Measurements from ENCODE around the gene LGR4. TPM values are rescaled to one million over a fixed set of nuclear protein-coding genes. Genes with fewer than 3 reads are reported as not detected.

Gene LGR4
- total and polyA plus RNA-seq, 2 of the 13 experiments (the other 11 are each of a cell fraction or from before 2014, with no cell fraction given): 42.1 to 68.7 TPM

DNA sequence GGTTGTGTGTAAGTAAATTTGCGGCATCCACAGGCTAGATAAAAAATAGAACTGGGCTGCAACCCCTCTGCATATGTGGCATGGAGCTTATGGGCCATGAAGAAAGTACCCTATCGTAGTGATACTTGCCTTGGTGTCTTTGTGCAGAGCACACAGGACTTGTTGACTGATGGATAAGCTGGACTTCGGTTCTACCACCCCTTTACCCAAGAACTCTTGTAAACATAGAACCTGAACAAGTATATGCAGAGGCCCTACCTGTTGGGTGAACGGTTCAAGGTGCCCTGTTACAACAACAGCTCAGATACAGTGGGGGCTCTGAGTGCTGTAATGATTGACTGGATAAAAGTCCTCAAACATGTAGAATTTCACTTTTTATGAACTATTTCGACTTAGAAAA lies 3.0 kb upstream of the LGR4 start (continued):
- TF ChIP-seq, protein P1, sequence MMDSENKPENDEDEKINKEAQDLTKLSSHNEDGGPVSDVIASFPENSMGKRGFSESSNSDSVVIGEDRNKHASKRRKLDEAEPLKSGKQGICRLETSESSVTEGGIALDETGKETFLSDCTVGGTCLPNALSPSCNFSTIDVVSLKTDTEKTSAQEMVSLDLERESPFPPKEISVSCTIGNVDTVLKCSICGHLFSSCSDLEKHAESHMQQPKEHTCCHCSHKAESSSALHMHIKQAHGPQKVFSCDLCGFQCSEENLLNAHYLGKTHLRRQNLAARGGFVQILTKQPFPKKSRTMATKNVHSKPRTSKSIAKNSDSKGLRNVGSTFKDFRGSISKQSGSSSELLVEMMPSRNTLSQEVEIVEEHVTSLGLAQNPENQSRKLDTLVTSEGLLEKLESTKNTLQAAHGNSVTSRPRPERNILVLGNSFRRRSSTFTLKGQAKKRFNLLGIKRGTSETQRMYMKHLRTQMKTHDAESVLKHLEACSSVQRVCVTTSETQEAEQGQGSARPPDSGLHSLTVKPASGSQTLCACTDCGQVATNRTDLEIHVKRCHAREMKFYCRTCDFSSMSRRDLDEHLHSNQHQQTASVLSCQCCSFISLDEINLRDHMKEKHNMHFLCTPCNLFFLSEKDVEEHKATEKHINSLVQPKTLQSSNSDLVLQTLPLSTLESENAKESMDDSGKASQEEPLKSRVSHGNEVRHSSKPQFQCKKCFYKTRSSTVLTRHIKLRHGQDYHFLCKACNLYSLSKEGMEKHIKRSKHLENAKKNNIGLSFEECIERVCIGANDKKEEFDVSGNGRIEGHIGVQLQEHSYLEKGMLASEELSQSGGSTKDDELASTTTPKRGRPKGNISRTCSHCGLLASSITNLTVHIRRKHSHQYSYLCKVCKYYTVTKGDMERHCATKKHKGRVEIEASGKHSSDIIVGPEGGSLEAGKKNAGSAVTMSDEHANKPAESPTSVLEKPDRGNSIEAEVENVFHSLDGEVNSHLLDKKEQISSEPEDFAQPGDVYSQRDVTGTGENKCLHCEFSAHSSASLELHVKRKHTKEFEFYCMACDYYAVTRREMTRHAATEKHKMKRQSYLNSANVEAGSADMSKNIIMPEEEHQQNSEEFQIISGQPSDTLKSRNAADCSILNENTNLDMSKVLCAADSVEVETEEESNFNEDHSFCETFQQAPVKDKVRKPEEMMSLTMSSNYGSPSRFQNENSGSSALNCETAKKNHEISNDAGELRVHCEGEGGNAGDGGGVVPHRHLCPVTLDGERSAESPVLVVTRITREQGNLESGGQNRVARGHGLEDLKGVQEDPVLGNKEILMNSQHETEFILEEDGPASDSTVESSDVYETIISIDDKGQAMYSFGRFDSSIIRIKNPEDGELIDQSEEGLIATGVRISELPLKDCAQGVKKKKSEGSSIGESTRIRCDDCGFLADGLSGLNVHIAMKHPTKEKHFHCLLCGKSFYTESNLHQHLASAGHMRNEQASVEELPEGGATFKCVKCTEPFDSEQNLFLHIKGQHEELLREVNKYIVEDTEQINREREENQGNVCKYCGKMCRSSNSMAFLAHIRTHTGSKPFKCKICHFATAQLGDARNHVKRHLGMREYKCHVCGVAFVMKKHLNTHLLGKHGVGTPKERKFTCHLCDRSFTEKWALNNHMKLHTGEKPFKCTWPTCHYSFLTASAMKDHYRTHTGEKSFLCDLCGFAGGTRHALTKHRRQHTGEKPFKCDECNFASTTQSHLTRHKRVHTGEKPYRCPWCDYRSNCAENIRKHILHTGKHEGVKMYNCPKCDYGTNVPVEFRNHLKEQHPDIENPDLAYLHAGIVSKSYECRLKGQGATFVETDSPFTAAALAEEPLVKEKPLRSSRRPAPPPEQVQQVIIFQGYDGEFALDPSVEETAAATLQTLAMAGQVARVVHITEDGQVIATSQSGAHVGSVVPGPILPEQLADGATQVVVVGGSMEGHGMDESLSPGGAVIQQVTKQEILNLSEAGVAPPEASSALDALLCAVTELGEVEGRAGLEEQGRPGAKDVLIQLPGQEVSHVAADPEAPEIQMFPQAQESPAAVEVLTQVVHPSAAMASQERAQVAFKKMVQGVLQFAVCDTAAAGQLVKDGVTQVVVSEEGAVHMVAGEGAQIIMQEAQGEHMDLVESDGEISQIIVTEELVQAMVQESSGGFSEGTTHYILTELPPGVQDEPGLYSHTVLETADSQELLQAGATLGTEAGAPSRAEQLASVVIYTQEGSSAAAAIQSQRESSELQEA (CRISPR knock-in tag; IDR thresholded peaks at IDR 0.05; ENCODE audit: not compliant biosample characterization): no peak
- TF ChIP-seq ZBTB7B (CRISPR knock-in tag; IDR thresholded peaks at IDR 0.05): peak; percentile 91
- TF ChIP-seq, protein P2, sequence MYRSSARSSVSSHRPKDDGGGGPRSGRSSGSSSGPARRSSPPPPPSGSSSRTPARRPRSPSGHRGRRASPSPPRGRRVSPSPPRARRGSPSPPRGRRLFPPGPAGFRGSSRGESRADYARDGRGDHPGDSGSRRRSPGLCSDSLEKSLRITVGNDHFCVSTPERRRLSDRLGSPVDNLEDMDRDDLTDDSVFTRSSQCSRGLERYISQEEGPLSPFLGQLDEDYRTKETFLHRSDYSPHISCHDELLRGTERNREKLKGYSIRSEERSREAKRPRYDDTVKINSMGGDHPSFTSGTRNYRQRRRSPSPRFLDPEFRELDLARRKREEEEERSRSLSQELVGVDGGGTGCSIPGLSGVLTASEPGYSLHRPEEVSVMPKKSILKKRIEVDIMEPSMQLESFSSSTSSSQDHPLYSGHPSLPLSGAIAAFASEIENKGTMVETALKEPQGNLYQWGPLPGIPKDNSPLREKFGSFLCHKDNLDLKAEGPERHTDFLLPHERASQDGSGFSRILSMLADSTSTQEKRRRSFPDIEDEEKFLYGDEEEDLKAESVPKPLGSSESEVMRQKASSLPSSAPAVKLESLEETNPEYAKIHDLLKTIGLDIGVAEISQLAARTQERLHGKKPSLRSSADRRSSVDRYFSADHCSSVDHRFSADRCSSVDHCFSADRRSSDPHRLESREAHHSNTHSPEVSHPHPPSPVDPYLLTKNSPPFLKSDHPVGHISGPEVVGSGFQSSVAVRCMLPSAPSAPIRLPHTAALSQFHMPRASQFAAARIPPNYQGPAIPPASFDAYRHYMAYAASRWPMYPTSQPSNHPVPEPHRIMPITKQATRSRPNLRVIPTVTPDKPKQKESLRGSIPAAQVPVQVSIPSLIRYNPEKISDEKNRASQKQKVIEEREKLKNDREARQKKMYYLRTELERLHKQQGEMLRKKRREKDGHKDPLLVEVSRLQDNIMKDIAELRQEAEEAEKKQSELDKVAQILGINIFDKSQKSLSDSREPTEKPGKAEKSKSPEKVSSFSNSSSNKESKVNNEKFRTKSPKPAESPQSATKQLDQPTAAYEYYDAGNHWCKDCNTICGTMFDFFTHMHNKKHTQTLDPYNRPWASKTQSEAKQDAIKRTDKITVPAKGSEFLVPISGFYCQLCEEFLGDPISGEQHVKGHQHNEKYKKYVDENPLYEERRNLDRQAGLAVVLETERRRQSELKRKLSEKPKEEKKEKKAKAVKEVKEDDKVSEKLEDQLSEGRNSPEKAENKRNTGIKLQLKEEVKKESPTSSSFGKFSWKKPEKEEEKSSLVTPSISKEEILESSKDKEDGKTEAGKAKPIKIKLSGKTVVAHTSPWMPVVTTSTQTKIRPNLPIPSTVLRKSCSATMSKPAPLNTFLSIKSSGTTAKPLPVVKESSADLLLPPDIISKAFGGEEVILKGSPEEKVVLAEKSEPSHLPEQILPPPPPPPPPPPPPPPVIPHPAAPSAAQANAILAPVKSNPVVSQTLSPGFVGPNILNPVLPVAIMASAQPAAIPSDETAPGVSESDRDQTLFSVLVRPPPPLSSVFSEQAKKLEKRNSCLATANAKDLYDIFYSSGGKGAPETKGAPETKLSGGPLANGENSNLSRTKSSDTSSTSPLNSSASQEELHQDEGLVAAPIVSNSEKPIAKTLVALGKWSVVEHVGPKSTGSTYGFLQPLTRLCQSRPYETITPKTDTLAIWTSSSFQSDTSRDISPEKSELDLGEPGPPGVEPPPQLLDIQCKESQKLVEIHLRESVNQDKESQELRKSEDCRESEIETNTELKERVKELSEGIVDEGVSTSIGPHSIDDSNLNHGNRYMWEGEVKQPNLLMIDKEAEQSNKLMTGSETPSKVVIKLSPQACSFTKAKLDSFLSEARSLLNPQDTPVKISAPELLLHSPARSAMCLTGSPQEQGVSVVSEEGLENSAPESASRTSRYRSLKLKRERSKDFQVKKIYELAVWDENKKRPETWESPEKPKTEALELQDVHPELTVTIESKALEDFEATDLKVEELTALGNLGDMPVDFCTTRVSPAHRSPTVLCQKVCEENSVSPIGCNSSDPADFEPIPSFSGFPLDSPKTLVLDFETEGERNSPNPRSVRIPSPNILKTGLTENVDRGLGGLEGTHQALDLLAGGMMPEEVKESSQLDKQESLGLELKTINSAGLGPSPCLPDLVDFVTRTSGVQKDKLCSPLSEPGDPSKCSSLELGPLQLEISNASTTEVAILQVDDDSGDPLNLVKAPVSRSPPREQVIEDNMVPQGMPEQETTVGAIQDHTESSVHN (CRISPR knock-in tag; IDR thresholded peaks at IDR 0.05): no peak
- no peak for TF ChIP-seq PAX8 (CRISPR knock-in tag; IDR thresholded peaks at IDR 0.05; ENCODE audit: borderline replicate concordance)
- no peak for TF ChIP-seq SP1 (IDR thresholded peaks at IDR 0.05)
- no peak for TF ChIP-seq SP1 (CRISPR knock-in tag; IDR thresholded peaks at IDR 0.05)
- peak; percentile 59; the same call in 1 of the 2 replicates for TF ChIP-seq ZMYM2 (CRISPR knock-in tag; IDR thresholded peaks at IDR 0.05)
- TF ChIP-seq SMAD1 (CRISPR knock-in tag; IDR thresholded peaks at IDR 0.05; ENCODE audit: borderline replicate concordance, low read depth): no peak
- TF ChIP-seq, protein P3, sequence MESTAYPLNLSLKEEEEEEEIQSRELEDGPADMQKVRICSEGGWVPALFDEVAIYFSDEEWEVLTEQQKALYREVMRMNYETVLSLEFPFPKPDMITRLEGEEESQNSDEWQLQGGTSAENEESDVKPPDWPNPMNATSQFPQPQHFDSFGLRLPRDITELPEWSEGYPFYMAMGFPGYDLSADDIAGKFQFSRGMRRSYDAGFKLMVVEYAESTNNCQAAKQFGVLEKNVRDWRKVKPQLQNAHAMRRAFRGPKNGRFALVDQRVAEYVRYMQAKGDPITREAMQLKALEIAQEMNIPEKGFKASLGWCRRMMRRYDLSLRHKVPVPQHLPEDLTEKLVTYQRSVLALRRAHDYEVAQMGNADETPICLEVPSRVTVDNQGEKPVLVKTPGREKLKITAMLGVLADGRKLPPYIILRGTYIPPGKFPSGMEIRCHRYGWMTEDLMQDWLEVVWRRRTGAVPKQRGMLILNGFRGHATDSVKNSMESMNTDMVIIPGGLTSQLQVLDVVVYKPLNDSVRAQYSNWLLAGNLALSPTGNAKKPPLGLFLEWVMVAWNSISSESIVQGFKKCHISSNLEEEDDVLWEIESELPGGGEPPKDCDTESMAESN (CRISPR knock-in tag; conservative IDR thresholded peaks at IDR 0.05): 0 out of 2 replicates have a peak, but pooled peaks have one; percentile 16
- no peak for TF ChIP-seq CBX1 (IDR thresholded peaks at IDR 0.05; ENCODE audit: low read depth)
- TF ChIP-seq ZNF792 (CRISPR knock-in tag; IDR thresholded peaks at IDR 0.05): peak; percentile 77; the same call in 1 of the 2 replicates
- TF ChIP-seq ZNF616 (CRISPR knock-in tag; IDR thresholded peaks at IDR 0.05; ENCODE audit: low read depth): no peak

Measured in HepG2 (cell line).